Liver (tissue), 3 donors: ENCODE results near the gene COL20A1.

Source experiments
- HNF4A ChIP-seq, 2 donors: conservative IDR thresholded peaks; 2 replicates each; pipeline ENCODE4 v1.6.1; 2016; ENCODE audit warnings: antibody characterized with exemption in 2 of 2, mild to moderate bottlenecking in 2 of 2
- HNF4G ChIP-seq: IDR thresholded peaks from 2 replicates; pipeline ENCODE4 v1.6.1; 2016; ENCODE audit warnings: antibody characterized with exemption
- JUND ChIP-seq, 2 donors: IDR thresholded peaks; 2 replicates each; pipeline ENCODE4 v1.6.1; 2016; ENCODE audit warnings: antibody characterized with exemption in 2 of 2
- RAD21 ChIP-seq, 2 donors: IDR thresholded peaks; 2 replicates each; pipeline ENCODE4 v1.6.1; 2016; ENCODE audit warnings: antibody characterized with exemption in 2 of 2, mild to moderate bottlenecking in 2 of 2
- RXRA ChIP-seq, 2 donors: IDR thresholded peaks; 2 replicates each; pipeline ENCODE4 v1.6.1; 2017 to 2018; ENCODE audit warnings: antibody characterized with exemption in 2 of 2, mild to moderate bottlenecking in 1 of 2
- SP1 ChIP-seq: IDR thresholded peaks from 2 replicates; pipeline ENCODE4 v1.6.1; 2018; ENCODE audit warnings: antibody characterized with exemption, mild to moderate bottlenecking
- YY1 ChIP-seq: IDR thresholded peaks from 2 replicates; pipeline ENCODE4 v1.6.1; 2016; ENCODE audit warnings: antibody characterized with exemption, mild to moderate bottlenecking
- TF ChIP-seq, protein P1 (sequence below): fragments of 150-350 bp; IDR thresholded peaks from 2 replicates; pipeline ENCODE4 v1.5.1; 2017; ENCODE audit warnings: improper control_type of control experiment, low read depth, low read length; ENCODE audit not compliant: missing input control
- TF ChIP-seq, protein P2 (sequence below): IDR thresholded peaks from 2 replicates; pipeline ENCODE4 v1.6.1; 2016; ENCODE audit warnings: antibody characterized with exemption
- TF ChIP-seq, protein P3 (sequence below): IDR thresholded peaks from 2 replicates; pipeline ENCODE4 v1.6.1; 2016; ENCODE audit warnings: antibody characterized with exemption
- TF ChIP-seq, protein P4 (sequence below): IDR thresholded peaks from 2 replicates; pipeline ENCODE4 v1.6.1; 2016; ENCODE audit warnings: antibody characterized with exemption
- TF ChIP-seq, protein P5 (sequence below): IDR thresholded peaks from 2 replicates; pipeline ENCODE4 v1.6.1; 2016; ENCODE audit warnings: antibody characterized with exemption, mild to moderate bottlenecking
- donor health status: healthy.
- donor health status: healthy.

DNA sequence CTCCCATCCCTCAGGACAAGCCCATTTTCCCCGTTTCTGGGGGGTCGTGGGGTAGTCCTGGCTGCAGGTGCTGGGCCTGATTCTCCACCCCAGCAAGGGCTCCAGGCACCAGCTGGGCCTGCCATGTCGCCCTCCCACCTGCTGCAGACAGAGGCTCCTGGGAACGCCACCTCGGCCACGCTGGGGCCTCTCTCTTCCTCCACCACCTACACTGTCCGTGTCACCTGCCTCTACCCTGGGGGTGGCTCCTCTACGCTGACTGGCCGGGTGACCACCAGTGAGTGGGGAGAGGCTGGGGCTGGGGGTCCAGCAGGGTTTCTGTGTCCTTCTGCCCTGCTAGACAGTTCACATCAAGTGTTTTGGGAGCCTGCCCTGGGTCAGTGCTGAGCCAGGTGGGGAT lies 19.3 kb downstream of the COL20A1 start:
- TF ChIP-seq, protein P1, sequence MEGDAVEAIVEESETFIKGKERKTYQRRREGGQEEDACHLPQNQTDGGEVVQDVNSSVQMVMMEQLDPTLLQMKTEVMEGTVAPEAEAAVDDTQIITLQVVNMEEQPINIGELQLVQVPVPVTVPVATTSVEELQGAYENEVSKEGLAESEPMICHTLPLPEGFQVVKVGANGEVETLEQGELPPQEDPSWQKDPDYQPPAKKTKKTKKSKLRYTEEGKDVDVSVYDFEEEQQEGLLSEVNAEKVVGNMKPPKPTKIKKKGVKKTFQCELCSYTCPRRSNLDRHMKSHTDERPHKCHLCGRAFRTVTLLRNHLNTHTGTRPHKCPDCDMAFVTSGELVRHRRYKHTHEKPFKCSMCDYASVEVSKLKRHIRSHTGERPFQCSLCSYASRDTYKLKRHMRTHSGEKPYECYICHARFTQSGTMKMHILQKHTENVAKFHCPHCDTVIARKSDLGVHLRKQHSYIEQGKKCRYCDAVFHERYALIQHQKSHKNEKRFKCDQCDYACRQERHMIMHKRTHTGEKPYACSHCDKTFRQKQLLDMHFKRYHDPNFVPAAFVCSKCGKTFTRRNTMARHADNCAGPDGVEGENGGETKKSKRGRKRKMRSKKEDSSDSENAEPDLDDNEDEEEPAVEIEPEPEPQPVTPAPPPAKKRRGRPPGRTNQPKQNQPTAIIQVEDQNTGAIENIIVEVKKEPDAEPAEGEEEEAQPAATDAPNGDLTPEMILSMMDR: no peak
- TF ChIP-seq, protein P2, sequence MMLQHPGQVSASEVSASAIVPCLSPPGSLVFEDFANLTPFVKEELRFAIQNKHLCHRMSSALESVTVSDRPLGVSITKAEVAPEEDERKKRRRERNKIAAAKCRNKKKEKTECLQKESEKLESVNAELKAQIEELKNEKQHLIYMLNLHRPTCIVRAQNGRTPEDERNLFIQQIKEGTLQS: no peak
- TF ChIP-seq, protein P3, sequence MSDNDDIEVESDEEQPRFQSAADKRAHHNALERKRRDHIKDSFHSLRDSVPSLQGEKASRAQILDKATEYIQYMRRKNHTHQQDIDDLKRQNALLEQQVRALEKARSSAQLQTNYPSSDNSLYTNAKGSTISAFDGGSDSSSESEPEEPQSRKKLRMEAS: no peak
- TF ChIP-seq, protein P4, sequence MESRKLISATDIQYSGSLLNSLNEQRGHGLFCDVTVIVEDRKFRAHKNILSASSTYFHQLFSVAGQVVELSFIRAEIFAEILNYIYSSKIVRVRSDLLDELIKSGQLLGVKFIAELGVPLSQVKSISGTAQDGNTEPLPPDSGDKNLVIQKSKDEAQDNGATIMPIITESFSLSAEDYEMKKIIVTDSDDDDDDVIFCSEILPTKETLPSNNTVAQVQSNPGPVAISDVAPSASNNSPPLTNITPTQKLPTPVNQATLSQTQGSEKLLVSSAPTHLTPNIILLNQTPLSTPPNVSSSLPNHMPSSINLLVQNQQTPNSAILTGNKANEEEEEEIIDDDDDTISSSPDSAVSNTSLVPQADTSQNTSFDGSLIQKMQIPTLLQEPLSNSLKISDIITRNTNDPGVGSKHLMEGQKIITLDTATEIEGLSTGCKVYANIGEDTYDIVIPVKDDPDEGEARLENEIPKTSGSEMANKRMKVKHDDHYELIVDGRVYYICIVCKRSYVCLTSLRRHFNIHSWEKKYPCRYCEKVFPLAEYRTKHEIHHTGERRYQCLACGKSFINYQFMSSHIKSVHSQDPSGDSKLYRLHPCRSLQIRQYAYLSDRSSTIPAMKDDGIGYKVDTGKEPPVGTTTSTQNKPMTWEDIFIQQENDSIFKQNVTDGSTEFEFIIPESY: no peak
- TF ChIP-seq, protein P5, sequence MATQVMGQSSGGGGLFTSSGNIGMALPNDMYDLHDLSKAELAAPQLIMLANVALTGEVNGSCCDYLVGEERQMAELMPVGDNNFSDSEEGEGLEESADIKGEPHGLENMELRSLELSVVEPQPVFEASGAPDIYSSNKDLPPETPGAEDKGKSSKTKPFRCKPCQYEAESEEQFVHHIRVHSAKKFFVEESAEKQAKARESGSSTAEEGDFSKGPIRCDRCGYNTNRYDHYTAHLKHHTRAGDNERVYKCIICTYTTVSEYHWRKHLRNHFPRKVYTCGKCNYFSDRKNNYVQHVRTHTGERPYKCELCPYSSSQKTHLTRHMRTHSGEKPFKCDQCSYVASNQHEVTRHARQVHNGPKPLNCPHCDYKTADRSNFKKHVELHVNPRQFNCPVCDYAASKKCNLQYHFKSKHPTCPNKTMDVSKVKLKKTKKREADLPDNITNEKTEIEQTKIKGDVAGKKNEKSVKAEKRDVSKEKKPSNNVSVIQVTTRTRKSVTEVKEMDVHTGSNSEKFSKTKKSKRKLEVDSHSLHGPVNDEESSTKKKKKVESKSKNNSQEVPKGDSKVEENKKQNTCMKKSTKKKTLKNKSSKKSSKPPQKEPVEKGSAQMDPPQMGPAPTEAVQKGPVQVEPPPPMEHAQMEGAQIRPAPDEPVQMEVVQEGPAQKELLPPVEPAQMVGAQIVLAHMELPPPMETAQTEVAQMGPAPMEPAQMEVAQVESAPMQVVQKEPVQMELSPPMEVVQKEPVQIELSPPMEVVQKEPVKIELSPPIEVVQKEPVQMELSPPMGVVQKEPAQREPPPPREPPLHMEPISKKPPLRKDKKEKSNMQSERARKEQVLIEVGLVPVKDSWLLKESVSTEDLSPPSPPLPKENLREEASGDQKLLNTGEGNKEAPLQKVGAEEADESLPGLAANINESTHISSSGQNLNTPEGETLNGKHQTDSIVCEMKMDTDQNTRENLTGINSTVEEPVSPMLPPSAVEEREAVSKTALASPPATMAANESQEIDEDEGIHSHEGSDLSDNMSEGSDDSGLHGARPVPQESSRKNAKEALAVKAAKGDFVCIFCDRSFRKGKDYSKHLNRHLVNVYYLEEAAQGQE: no peak
- no peak for TF ChIP-seq RXRA (IDR thresholded peaks at IDR 0.05)
- TF ChIP-seq RAD21 (IDR thresholded peaks at IDR 0.05): no peak
- no peak for TF ChIP-seq YY1
- no peak for TF ChIP-seq SP1
- TF ChIP-seq HNF4G: no peak
- TF ChIP-seq JUND (IDR thresholded peaks at IDR 0.05): no peak
- no peak for TF ChIP-seq HNF4A (conservative IDR thresholded peaks at IDR 0.05)
